ENCODE data around the gene RTRAF.

GRCh38 chr14:51981218-51981854 lies 8.0 kb upstream of the RTRAF start:
- TF ChIP-seq POLR2A (IDR thresholded peaks at IDR 0.05): no peak
- no peak for TF ChIP-seq CTCF (IDR thresholded peaks at IDR 0.05)
